ENCODE measurements around the gene MKX.

MKX gene

GRCh38 chr10:27745732-27746396, at the start of gene MKX:
Gene MKX (minus strand): TSS chr10:27745819. CDS start chr10:27743415, 2,404 bp downstream.
- peak; percentile 56 for DNase-seq

GRCh38 chr10:27794157-27794556, 48.5 kb upstream of the MKX start:
- no peak for DNase-seq

- no peak for DNase-seq
Observed at GRCh38 chr10:27792216-27792615, 46.6 kb upstream of the MKX start.

GRCh38 chr10:27784272-27784671, 38.7 kb upstream of the MKX start:
- DNase-seq, result no peak

- peak; percentile 47 for DNase-seq
Observed at GRCh38 chr10:27783660-27784059, 38.0 kb upstream of the MKX start.

GRCh38 chr10:27779462-27780015, 33.9 kb upstream of the MKX start:
- DNase-seq, result no peak

GRCh38 chr10:27774831-27775230, 29.2 kb upstream of the MKX start:
- no peak for DNase-seq

- peak; percentile 38 for DNase-seq
Observed at GRCh38 chr10:27771231-27771630, 25.6 kb upstream of the MKX start.

- no peak for DNase-seq
Observed at GRCh38 chr10:27770181-27770580, 24.6 kb upstream of the MKX start.

- no peak for DNase-seq
Observed at GRCh38 chr10:27760867-27761266, 15.2 kb upstream of the MKX start.

GRCh38 chr10:27759483-27760272, 14.1 kb upstream of the MKX start:
- no peak for DNase-seq

GRCh38 chr10:27752673-27753237, 7.1 kb upstream of the MKX start:
- no peak for DNase-seq

- no peak for DNase-seq
Observed at GRCh38 chr10:27748601-27749000, 3.0 kb upstream of the MKX start.

GRCh38 chr10:27747096-27747451, 1.5 kb upstream of the MKX start:
- DNase-seq, result no peak

- peak; percentile 44 for DNase-seq
Observed at GRCh38 chr10:27746397-27747095, 927 bp upstream of the MKX start.

GRCh38 chr10:27744802-27745731, 552 bp downstream of the MKX start:
- peak; percentile 32 for DNase-seq

GRCh38 chr10:27743877-27744801, 1.5 kb downstream of the MKX start:
- DNase-seq, result peak; percentile 45

GRCh38 chr10:27743012-27743876, 2.4 kb downstream of the MKX start:
- DNase-seq, result peak; percentile 46

GRCh38 chr10:27742195-27743011, 3.2 kb downstream of the MKX start:
- peak; percentile 90 for DNase-seq

Data from activated CD4-positive, alpha-beta T cell treated with anti-CD3 and anti-CD28 coated beads for 48 hours (primary cell).